Spleen (tissue), 7 donors: Measurements from ENCODE around the gene PDE6A.

ENCODE experiments used
- POLR2A ChIP-seq, 3 donors: fragments of 450-650 bp; IDR thresholded peaks; one replicate each; pipeline ENCODE4 v1.5.1; 2017; ENCODE audit warnings: antibody characterized with exemption in 3 of 3, mild to moderate bottlenecking in 1 of 3
- TF ChIP-seq, protein P1 (sequence below), 11 experiments: fragments of 200-600 bp in 7 of 11; fragments of 450-650 bp in 4 of 11; sonication (generic) in 4 of 11; IDR thresholded peaks in 8 of 11; conservative IDR thresholded peaks in 3 of 11; 1 replicate in 7 of 11; 2 replicates in 4 of 11; pipeline versions ENCODE4 v1.4.0 to v1.8.0; 2016 to 2021; ENCODE audit warnings: antibody characterized with exemption in 11 of 11, inconsistent platforms in 4 of 11, mild to moderate bottlenecking in 1 of 11
- donor health status: DM: no; HTN: no; CAD: no; lungs with moderate emphysema.
- donor health status: DM: no; HTN: no; CAD: no.
- donor health status: DM: no; HTN: no; CAD: no.

DNA sequence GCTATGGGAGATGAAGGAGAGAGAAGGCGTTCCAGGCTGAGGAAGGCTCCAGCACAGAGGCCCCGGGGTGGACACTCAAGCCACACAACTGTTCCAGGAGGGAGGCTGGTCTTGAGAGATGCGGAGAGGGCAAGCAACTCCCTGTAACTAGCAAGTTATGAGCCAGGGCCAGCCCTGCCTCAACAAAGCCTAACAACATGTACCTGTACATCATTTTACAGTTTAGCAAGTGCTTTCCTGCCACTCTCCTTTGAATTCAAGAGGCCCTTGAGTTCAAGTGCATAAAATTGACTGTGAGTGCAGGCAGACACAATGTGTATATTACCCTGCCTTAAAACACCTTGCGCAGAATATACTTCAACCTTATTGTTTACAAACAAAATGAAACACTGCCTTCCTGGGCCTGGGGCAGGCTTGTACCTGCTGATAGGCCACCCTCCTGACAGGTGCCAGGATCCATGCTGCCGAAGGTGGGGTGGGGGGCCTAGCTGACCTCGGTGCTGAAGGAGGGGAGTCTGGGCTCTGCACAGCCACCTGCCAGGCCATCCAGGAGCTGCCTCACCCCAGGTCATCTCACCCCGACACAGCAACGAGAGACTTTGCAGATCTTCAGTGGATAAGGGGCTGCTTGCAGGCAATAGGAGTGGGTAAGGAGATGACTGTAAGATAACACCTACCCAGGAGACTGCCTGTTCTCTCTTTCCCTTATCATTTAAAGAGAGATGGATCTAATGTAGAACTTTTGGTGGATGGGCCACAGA is 134.5 kb downstream of the PDE6A start:
- TF ChIP-seq POLR2A (IDR thresholded peaks at IDR 0.05) = no peak
- TF ChIP-seq, protein P1, sequence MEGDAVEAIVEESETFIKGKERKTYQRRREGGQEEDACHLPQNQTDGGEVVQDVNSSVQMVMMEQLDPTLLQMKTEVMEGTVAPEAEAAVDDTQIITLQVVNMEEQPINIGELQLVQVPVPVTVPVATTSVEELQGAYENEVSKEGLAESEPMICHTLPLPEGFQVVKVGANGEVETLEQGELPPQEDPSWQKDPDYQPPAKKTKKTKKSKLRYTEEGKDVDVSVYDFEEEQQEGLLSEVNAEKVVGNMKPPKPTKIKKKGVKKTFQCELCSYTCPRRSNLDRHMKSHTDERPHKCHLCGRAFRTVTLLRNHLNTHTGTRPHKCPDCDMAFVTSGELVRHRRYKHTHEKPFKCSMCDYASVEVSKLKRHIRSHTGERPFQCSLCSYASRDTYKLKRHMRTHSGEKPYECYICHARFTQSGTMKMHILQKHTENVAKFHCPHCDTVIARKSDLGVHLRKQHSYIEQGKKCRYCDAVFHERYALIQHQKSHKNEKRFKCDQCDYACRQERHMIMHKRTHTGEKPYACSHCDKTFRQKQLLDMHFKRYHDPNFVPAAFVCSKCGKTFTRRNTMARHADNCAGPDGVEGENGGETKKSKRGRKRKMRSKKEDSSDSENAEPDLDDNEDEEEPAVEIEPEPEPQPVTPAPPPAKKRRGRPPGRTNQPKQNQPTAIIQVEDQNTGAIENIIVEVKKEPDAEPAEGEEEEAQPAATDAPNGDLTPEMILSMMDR (IDR thresholded peaks at IDR 0.05 in 8 of 11, conservative IDR thresholded peaks at IDR 0.05 in 3 of 11) = no peak
